Measurements from ENCODE around the gene TSPAN32. TPM values are rescaled to one million over a fixed set of nuclear protein-coding genes. Genes with fewer than 3 reads are reported as not detected.
"Not testable (repeated sequence)": the region's sequence is repeated elsewhere in the genome, so short reads cannot be mapped to it uniquely, and the experiment has no call there.

The TSPAN32 gene
- total and polyA plus RNA-seq, 12 donors = 2.3 to 47.5 (median 23.3) TPM

DNA sequence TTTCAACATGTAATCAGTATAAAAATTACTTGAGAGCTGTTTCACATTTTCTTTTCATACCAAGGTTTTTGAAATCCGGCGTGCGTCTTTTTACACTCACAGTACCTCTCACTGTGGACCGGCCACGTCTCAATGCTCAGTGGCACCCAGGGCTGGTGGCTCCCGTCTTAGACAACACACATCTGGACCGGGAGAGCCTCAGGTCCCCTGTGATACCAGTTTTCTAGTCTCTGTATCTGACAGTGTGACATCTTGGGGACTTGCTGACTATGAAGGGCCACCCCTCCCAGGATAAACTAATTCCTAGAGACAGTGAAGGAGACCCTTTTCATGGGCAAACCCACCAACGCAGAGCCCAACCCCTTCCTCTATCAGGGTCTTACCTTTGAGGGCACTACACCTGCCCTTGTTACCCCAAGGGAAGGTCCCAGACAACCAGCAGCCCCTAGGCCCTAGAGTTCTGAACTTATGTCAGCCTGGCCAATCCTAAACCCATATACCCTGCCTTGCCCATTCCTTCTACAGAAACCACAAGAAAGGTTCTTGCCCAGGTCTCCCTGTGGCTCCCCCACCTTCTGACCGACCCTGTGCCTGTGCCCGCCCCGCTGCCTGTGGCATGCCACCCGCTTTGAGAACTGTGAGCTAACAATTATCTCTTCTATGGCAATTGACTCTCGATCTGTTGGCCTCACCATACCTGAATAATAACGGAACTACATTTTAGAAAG lies 25.4 kb upstream of the TSPAN32 start:
- Histone ChIP-seq H3K4me3 (no peak overlapping the region), H3K4me1 (no peaks in the 10 kb centered on the region), H3K27me3 (peaks cover 7 to 38% (median 31%) of the 10 kb centered on the region in 7 donors), H3K36me3 (no peaks in the 10 kb centered on the region), H3K27ac (no peak overlapping the region), H3K9me3 (peaks cover 0 to 25% (median 11%) of the 10 kb centered on the region in 11 donors)
- 91 to 92% methylated on average over 14 of the region's 14 CpGs for WGBS, 2 donors
- intact Hi-C loops (cut with DNase I) = no loop called here
- TF ChIP-seq, protein P1, sequence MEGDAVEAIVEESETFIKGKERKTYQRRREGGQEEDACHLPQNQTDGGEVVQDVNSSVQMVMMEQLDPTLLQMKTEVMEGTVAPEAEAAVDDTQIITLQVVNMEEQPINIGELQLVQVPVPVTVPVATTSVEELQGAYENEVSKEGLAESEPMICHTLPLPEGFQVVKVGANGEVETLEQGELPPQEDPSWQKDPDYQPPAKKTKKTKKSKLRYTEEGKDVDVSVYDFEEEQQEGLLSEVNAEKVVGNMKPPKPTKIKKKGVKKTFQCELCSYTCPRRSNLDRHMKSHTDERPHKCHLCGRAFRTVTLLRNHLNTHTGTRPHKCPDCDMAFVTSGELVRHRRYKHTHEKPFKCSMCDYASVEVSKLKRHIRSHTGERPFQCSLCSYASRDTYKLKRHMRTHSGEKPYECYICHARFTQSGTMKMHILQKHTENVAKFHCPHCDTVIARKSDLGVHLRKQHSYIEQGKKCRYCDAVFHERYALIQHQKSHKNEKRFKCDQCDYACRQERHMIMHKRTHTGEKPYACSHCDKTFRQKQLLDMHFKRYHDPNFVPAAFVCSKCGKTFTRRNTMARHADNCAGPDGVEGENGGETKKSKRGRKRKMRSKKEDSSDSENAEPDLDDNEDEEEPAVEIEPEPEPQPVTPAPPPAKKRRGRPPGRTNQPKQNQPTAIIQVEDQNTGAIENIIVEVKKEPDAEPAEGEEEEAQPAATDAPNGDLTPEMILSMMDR (IDR thresholded peaks at IDR 0.05) = no peak
- peak in 1 of 2 donors; percentile 0 for DNase-seq
- no peak for ATAC-seq

DNA sequence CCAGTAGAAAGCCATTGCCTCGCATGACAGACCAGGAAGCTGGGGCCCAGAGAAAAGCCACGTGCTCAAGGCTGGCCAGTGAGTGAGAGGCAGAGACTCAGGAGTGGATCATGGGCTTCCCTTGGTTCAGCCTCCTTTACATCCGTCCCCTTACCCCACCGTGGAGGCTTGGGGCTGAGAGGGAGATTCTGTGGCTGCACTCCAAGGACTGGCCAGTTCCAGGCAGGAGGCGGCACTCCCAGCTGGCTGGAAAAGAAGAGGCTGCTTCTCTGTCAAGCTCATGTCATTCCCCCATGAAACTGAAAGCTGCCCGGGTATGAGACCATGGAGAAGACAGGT lies 24.8 kb upstream of the TSPAN32 start:
- intact Hi-C loops (cut with DNase I) = no loop called here
- Histone ChIP-seq H3K27ac (no peak overlapping the region), H3K27me3 (peaks cover 4 to 33% (median 25%) of the 10 kb centered on the region in 7 donors), H3K4me3 (no peak overlapping the region), H3K36me3 (no peaks in the 10 kb centered on the region), H3K9me3 (peaks cover 0 to 31% (median 11%) of the 10 kb centered on the region in 11 donors), H3K4me1 (no peaks in the 10 kb centered on the region)
- peak in 1 of 2 donors; percentile 1 for DNase-seq
- WGBS, 2 donors = 55 to 62% methylated on average over 6 of the region's 6 CpGs
- TF ChIP-seq, protein P1 (IDR thresholded peaks at IDR 0.05) = no peak
- ATAC-seq = no peak

DNA sequence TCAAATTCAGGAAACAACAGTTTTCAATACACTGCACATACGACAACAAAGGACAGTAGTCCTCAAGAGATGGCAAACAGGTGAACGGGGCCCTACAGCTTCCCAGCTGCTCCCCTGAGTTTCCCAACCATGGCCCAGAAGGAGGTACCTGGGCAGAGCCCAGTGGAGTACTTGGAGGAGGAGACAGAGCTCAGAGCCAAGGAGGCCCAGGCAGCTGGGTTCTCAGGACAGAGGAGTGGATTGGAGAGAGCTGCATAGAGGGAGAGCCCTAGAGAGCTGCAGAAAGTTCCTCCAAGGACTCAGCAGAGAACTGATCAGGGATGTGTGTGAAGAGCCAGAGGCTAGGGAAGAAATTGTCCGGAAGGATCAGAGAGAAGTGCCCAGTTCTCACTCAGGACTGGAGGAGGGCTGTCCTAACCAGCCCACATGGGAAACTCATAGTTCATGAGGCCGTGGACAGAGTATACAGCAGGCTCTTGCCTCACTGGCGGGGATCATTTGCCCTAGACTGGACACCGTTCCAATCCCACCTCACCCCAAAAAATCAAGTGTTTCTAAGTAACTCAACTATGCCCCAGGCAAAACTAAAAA lies 23.8 kb upstream of the TSPAN32 start:
- Histone ChIP-seq H3K4me1 (no peaks in the 10 kb centered on the region), H3K36me3 (no peaks in the 10 kb centered on the region), H3K27ac (no peak overlapping the region), H3K9me3 (peaks cover 0 to 40% (median 17%) of the 10 kb centered on the region in 11 donors), H3K4me3 (no peak overlapping the region), H3K27me3 (peaks cover 0 to 23% (median 16%) of the 10 kb centered on the region in 7 donors)
- no peak for ATAC-seq
- intact Hi-C loops (cut with DNase I) = no loop called here
- DNase-seq = peak in 1 of 2 donors; percentile 1
- TF ChIP-seq, protein P1 (IDR thresholded peaks at IDR 0.05) = no peak
- 84 to 85% methylated on average over 6 of the region's 6 CpGs for WGBS, 2 donors

DNA sequence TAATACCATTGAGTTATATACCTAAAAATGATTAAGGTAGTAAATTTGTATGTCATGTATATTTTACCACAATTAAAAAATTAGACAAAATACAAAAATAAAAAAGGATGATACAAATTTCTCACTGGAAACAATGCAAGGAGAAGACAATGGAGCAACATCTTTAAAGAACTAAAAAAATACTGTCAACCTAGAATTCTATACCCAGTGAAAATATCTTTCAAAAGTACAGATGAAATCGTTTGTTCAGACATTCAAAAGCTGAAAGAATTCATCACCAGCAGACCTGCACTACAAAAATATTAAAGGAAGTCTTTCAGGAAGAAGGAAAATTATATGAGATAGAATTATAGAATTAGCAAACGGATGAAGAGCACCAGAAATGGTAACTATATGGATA lies 21.6 kb upstream of the TSPAN32 start:
- 69 to 72% methylated on average over 2 of the region's 2 CpGs for WGBS, 2 donors
- peaks cover 0 to 45% (median 18%) of the 10 kb centered on the region in 11 donors for H3K9me3 ChIP-seq
- TF ChIP-seq, protein P1 (IDR thresholded peaks at IDR 0.05) = no peak
- ATAC-seq = no peak
- intact Hi-C loops (cut with DNase I) = no loop called here
- H3K4me1 ChIP-seq = no peaks in the 10 kb centered on the region
- no peaks in the 10 kb centered on the region for H3K36me3 ChIP-seq
- no peak overlapping the region for H3K27ac ChIP-seq
- no peak for DNase-seq
- H3K4me3 ChIP-seq = no peak overlapping the region
- H3K27me3 ChIP-seq = peaks cover 0 to 9% (median 0%) of the 10 kb centered on the region in 7 donors

DNA sequence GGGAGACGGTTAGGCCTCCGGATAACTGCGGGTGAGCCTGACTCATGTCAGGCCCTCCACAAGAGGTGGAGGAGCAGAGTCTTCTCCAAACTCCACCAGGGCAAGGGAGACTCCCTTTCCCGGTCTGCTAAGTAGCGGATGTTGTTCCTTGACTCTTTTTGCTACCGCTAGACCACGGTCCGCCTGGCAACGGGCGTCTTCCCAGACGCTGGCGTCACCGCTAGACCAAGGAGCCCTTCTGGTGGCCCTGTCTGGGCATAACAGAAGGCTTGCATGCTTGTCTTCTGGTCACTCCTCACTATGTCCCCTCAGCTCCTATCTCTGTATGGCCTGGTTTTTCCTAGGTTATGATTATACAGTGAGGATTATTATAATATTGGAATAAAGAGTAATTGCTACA lies 15.5 kb upstream of the TSPAN32 start:
- ATAC-seq; H3K36me3 ChIP-seq; H3K27ac ChIP-seq; H3K4me3 ChIP-seq; intact Hi-C loops (cut with DNase I); H3K27me3 ChIP-seq: not testable (repeated sequence)
- Histone ChIP-seq H3K9me3 (peaks cover 0 to 22% (median 7%) of the 10 kb centered on the region in 11 donors), H3K4me1 (peaks cover 0 to 18% (median 7%) of the 10 kb centered on the region in 9 donors)
- 87 to 90% methylated on average over 10 to 12 of the region's 13 CpGs for WGBS, 2 donors
- peak in 1 of 2 donors; percentile 1 for DNase-seq
